ENCODE data around the gene TOR1AIP2.

DNA sequence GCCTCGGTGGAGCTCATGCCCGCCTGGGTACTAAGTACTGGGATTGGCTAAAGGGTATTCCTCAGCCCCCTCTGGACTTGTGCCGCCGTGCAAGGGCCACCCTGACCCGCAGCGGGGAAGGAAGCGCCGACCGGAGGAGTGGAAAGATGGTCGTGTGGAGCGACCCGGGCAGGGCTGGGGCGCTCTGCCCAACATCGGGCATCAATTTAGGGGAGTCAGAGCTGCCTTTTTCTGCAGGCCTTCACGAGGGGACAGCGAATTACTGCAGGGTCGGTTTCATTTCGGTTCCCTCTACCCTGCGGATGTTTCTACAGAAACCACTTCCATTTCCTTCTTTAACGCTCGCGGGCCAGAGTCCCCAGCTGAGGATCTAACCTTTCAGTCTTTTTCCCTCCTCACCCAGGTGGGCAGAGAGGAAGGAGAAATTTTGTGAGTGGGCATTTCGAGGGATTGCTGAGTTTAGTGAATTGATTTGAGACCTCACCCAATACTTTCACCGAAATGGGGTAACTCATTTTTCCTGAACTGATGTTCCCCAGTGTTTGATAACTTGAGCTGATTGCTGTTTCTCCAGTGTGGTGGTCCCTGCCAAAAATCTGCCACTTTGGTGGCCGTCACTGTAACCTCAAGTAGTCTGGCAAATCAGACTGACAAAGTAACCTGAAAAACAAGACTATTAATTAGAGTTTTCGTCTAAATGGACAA, 5.6 kb upstream of the TOR1AIP2 start:
- TF ChIP-seq POLR2A (IDR thresholded peaks at IDR 0.05) (no peak), CTCF (IDR thresholded peaks at IDR 0.05) (no peak)

All from prostate gland (tissue), 2 donors.